ENCODE data around the gene DCTN3. TPM values are rescaled to one million over a fixed set of nuclear protein-coding genes. Genes with fewer than 3 reads are reported as not detected.

The DCTN3 gene
- total and polyA plus RNA-seq, 2 donors (not counting 1 experiment from before 2014, with no cell fraction given) = 106 to 157 TPM

- Histone ChIP-seq H3K9me3 (ENCODE audit: control insufficient read depth, insufficient read depth, low read depth, low read length) (no peaks in the 10 kb centered on the region), H3K27ac (ENCODE audit: insufficient read depth, low read length) (no peak overlapping the region), H3K4me1 (ENCODE audit: control insufficient read depth, extremely low read depth, insufficient read depth, low read length) (peaks cover 4% of the 10 kb centered on the region), H3K27me3 (ENCODE audit: control insufficient read depth, insufficient read depth, low read length) (no peaks in the 10 kb centered on the region), H3K4me2 (ENCODE audit: extremely low read depth, insufficient read depth, low read length) (no peak overlapping the region), H4K20me1 (ENCODE audit: control insufficient read depth, extremely low read depth, insufficient read depth, low read length) (no peaks in the 10 kb centered on the region), H3K36me3 (ENCODE audit: control insufficient read depth, insufficient read depth, low read length) (no peaks in the 10 kb centered on the region), H2AFZ (ENCODE audit: low read length) (no peak overlapping the region), H3K4me3 (replicated peaks in 1 of 4; ENCODE audit: control extremely low read depth in 1 of 4, insufficient read depth in 1 of 4, low read depth in 3 of 4, low read length in 4 of 4) (no peak overlapping the region), H3K79me2 (ENCODE audit: control insufficient read depth, insufficient read depth, low read length) (no peaks in the 10 kb centered on the region), H3K9ac (ENCODE audit: insufficient read depth, low read length) (no peak overlapping the region)
- TF ChIP-seq CTCF (conservative IDR thresholded peaks at IDR 0.05 in 1 of 2, IDR thresholded peaks at IDR 0.05 in 1 of 2; ENCODE audit: low read depth in 1 of 2, low read length in 2 of 2) (no peak), EZH2 (IDR thresholded peaks at IDR 0.05; ENCODE audit: low read length, missing control alignments) (no peak)
- DNase-seq (ENCODE audit: low read depth in 2 of 2) = no peak
These were observed 39.4 kb upstream of the DCTN3 start for GRCh38 chr9:34659592-34660253.

- no peak overlapping the region for H3K9ac ChIP-seq (ENCODE audit: insufficient read depth, low read length)
- TF ChIP-seq CTCF (conservative IDR thresholded peaks at IDR 0.05 in 1 of 2, IDR thresholded peaks at IDR 0.05 in 1 of 2; ENCODE audit: low read depth in 1 of 2, low read length in 2 of 2) (no peak), EZH2 (IDR thresholded peaks at IDR 0.05; ENCODE audit: low read length, missing control alignments) (no peak)
- H3K4me3 ChIP-seq (replicated peaks in 1 of 4; ENCODE audit: control extremely low read depth in 1 of 4, insufficient read depth in 1 of 4, low read depth in 3 of 4, low read length in 4 of 4) = no peak overlapping the region
- H3K4me2 ChIP-seq (ENCODE audit: extremely low read depth, insufficient read depth, low read length) = no peak overlapping the region
- H3K79me2 ChIP-seq (ENCODE audit: control insufficient read depth, insufficient read depth, low read length) = no peaks in the 10 kb centered on the region
- no peak for DNase-seq (ENCODE audit: low read depth in 2 of 2)
- no peaks in the 10 kb centered on the region for H4K20me1 ChIP-seq (ENCODE audit: control insufficient read depth, extremely low read depth, insufficient read depth, low read length)
- no peaks in the 10 kb centered on the region for H3K36me3 ChIP-seq (ENCODE audit: control insufficient read depth, insufficient read depth, low read length)
- peaks cover 9% of the 10 kb centered on the region for H3K4me1 ChIP-seq (ENCODE audit: control insufficient read depth, extremely low read depth, insufficient read depth, low read length)
- no peaks in the 10 kb centered on the region for H3K27me3 ChIP-seq (ENCODE audit: control insufficient read depth, insufficient read depth, low read length)
- no peak overlapping the region for H2AFZ ChIP-seq (ENCODE audit: low read length)
- no peak overlapping the region for H3K27ac ChIP-seq (ENCODE audit: insufficient read depth, low read length)
- H3K9me3 ChIP-seq (ENCODE audit: control insufficient read depth, insufficient read depth, low read depth, low read length) = no peaks in the 10 kb centered on the region
These were observed 38.2 kb upstream of the DCTN3 start for GRCh38 chr9:34658461-34658860.

- Histone ChIP-seq H3K9ac (ENCODE audit: insufficient read depth, low read length) (no peak overlapping the region), H3K9me3 (ENCODE audit: control insufficient read depth, insufficient read depth, low read depth, low read length) (no peaks in the 10 kb centered on the region), H3K4me2 (ENCODE audit: extremely low read depth, insufficient read depth, low read length) (no peak overlapping the region), H3K36me3 (ENCODE audit: control insufficient read depth, insufficient read depth, low read length) (no peaks in the 10 kb centered on the region), H3K27me3 (ENCODE audit: control insufficient read depth, insufficient read depth, low read length) (no peaks in the 10 kb centered on the region), H3K27ac (ENCODE audit: insufficient read depth, low read length) (no peak overlapping the region), H2AFZ (ENCODE audit: low read length) (no peak overlapping the region), H4K20me1 (ENCODE audit: control insufficient read depth, extremely low read depth, insufficient read depth, low read length) (no peaks in the 10 kb centered on the region), H3K79me2 (ENCODE audit: control insufficient read depth, insufficient read depth, low read length) (no peaks in the 10 kb centered on the region), H3K4me3 (replicated peaks in 1 of 4; ENCODE audit: control extremely low read depth in 1 of 4, insufficient read depth in 1 of 4, low read depth in 3 of 4, low read length in 4 of 4) (no peak overlapping the region), H3K4me1 (ENCODE audit: control insufficient read depth, extremely low read depth, insufficient read depth, low read length) (peaks cover 21% of the 10 kb centered on the region)
- TF ChIP-seq CTCF (conservative IDR thresholded peaks at IDR 0.05 in 1 of 2, IDR thresholded peaks at IDR 0.05 in 1 of 2; ENCODE audit: low read depth in 1 of 2, low read length in 2 of 2) = no peak
- no peak for TF ChIP-seq EZH2 (IDR thresholded peaks at IDR 0.05; ENCODE audit: low read length, missing control alignments)
- no peak for DNase-seq (ENCODE audit: low read depth in 2 of 2)
These were observed 36.7 kb upstream of the DCTN3 start for GRCh38 chr9:34656992-34657391.

Data from fibroblast of lung (primary cell).